Small intestine (tissue), 7 donors: ENCODE measurements around the gene SMYD3. TPM values are rescaled to one million over a fixed set of nuclear protein-coding genes. Genes with fewer than 3 reads are reported as not detected.
A peak's percentile ranks its signal among the peaks of the same experiment; 100 is the strongest.
"Not testable (repeated sequence)": the region's sequence is repeated elsewhere in the genome, so short reads cannot be mapped to it uniquely, and the experiment has no call there.

Source experiments
- DNase-seq, 2 donors: peaks; one replicate each; pipeline versions ENCODE4 v3.0.0 to v3.0.0-alpha.2; 2013
- FAIRE-seq: peaks from 2 replicates; lab custom pipeline; 2012; peaks lifted over from hg19 to GRCh38; lab: Jason Lieb, UNC
- H3K27ac ChIP-seq, 3 donors: one replicate each; pipeline ENCODE4 v1.5.1; 2013; ENCODE audit warnings: low read length in 2 of 3, mild to moderate bottlenecking in 2 of 3, control low read depth in 1 of 3, inconsistent platforms in 1 of 3, low read depth in 1 of 3, moderate library complexity in 1 of 3
- H3K27me3 ChIP-seq, 3 donors: one replicate each; pipeline ENCODE4 v1.6.1; 2013; ENCODE audit warnings: low read length in 3 of 3, inconsistent platforms in 1 of 3; ENCODE audit not compliant: control insufficient read depth in 3 of 3, insufficient read depth in 3 of 3
- H3K36me3 ChIP-seq, 3 donors: one replicate each; pipeline ENCODE4 v1.6.1; 2013; ENCODE audit warnings: low read length in 3 of 3, inconsistent platforms in 1 of 3, low read depth in 1 of 3, mild to moderate bottlenecking in 1 of 3, moderate library complexity in 1 of 3; ENCODE audit not compliant: control insufficient read depth in 3 of 3, insufficient read depth in 2 of 3
- H3K4me1 ChIP-seq, 3 donors: one replicate each; pipeline ENCODE4 v1.6.1; 2013; ENCODE audit warnings: low read length in 2 of 3, inconsistent platforms in 1 of 3, low read depth in 1 of 3, mild to moderate bottlenecking in 1 of 3, moderate library complexity in 1 of 3; ENCODE audit not compliant: control insufficient read depth in 3 of 3, insufficient read depth in 2 of 3
- H3K4me3 ChIP-seq, 3 donors: one replicate each; pipeline ENCODE4 v1.5.1; 2013; ENCODE audit warnings: low read length in 3 of 3, control low read depth in 1 of 3, inconsistent platforms in 1 of 3, low read depth in 1 of 3, mild to moderate bottlenecking in 1 of 3, moderate library complexity in 1 of 3
- H3K9me3 ChIP-seq, 2 donors: one replicate each; pipeline ENCODE4 v1.6.1; 2013; ENCODE audit warnings: low read depth in 1 of 2, low read length in 1 of 2; ENCODE audit not compliant: control insufficient read depth in 2 of 2, insufficient read depth in 1 of 2
- WGBS, 3 donors: extraction: QIAGEN DNeasy Blood & Tissue Kit; methylation state at CpG; one replicate each; pipeline ENCODE4 v1.1.7; 2013; 5-methylcytosine and 5-hydroxymethylcytosine counted together
- polyA plus RNA-seq, 4 donors: library from polyadenylated mRNA; stranded (reverse) in 3 of 4; unstranded in 1 of 4; fragments of 200-250 nt in 3 of 4; fragments of 120-200 nt in 1 of 4; gene quantifications; one replicate each; pipeline versions ENCODE4 v1.2.1 to v1.2.3, GENCODE V29; 2013
- donor health status: healthy with polysubstance abuse.
- donor health status: control.
- donor health status: control.
- donor health status: Bipolar disorder and iron deficiency.
- donor health status: healthy.

SMYD3 gene
- polyA plus RNA-seq, 4 donors, result 5.4 to 10.1 (median 8.5) TPM

GRCh38 chr1:245823408-245824147 lies 683.5 kb downstream of the SMYD3 start:
- Histone ChIP-seq H3K9me3 (no peaks in the 10 kb centered on the region), H3K27me3 (no peaks in the 10 kb centered on the region), H3K4me3 (no peak overlapping the region), H3K36me3 (no peaks in the 10 kb centered on the region), H3K4me1 (no peaks in the 10 kb centered on the region), H3K27ac (no peak overlapping the region)
- FAIRE-seq, result no peak
- WGBS, 3 donors, result 92 to 95% (median 93%) methylated on average over 13 of the region's 13 CpGs
- no peak for DNase-seq

- H3K36me3 ChIP-seq, result no peaks in the 10 kb centered on the region
- no peaks in the 10 kb centered on the region for H3K27me3 ChIP-seq
- 90 to 94% (median 91%) methylated on average over 11 of the region's 11 CpGs for whole genome bisulfite sequencing, 3 donors
- no peak overlapping the region for H3K27ac ChIP-seq
- H3K4me1 ChIP-seq, result no peaks in the 10 kb centered on the region
- no peak for FAIRE-seq
- DNase-seq, result no peak
- H3K9me3 ChIP-seq, result no peaks in the 10 kb centered on the region
- no peak overlapping the region for H3K4me3 ChIP-seq
These were observed 684.1 kb downstream of the SMYD3 start for GRCh38 chr1:245822996-245823395.

DNA sequence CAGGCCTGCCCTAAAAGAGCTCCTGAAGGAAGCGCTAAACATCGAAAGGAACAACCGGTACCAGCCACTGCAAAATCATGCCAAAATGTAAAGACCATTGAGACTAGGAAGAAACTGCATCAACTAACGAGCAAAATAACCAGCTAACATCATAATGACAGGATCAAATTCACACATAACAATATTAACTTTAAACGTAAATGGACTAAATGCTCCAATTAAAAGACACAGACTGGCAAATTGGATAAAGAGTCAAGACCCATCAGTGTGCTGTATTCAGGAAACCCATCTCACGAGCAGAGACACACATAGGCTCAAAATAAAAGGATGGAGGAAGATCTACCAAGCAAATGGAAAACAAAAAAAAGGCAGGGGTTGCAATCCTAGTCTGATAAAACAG lies 688.7 kb downstream of the SMYD3 start:
- not testable (repeated sequence) for H3K36me3 ChIP-seq, DNase-seq, H3K27ac ChIP-seq, FAIRE-seq, H3K4me3 ChIP-seq, H3K27me3 ChIP-seq, H3K4me1 ChIP-seq, H3K9me3 ChIP-seq
- 80 to 100% (median 92%) methylated on average over 3 to 5 of the region's 6 CpGs for WGBS, 3 donors

DNA sequence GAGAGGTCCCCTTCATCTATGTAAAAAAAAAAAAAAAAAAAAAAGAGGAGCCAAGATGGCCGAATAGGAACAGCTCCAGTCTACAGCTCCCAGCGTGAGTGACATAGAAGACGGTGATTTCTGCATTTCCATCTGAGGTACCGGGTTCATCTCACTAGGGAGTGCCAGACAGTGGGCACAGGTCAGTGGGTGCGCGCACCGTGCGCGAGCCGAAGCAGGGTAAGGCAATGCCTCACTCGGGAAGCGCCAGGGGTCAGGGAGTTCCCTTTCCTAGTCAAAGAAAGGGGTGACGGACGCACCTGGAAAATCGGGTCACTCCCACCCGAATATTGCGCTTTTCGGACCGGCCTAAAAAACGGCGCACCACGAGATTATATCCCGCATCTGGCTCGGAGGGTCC lies 690.6 kb downstream of the SMYD3 start:
- not testable (repeated sequence) for H3K27me3 ChIP-seq, FAIRE-seq, H3K4me1 ChIP-seq, H3K36me3 ChIP-seq, DNase-seq, H3K9me3 ChIP-seq, H3K4me3 ChIP-seq, H3K27ac ChIP-seq
- 94 to 96% (median 96%) methylated on average over 23 to 24 of the region's 24 CpGs for WGBS, 3 donors

DNA sequence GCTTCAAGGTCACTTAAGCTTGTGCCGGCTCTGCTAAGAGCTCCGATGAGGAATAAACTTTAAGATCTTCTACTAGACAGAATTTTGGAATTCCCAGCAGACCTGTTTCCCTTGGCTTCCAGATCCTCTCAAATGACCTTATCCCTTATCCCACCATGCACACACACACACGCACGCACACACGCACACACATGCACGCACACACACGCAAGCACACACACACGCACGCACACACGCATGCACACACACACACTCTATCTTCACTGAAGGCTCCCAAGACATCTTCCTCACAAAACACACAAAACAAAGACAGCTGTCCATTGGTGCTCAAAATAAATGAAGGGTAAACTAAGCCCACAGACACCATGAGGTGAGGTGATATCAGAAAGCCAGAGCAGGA lies 692.4 kb downstream of the SMYD3 start:
- Histone ChIP-seq H3K4me3 (no peak overlapping the region), H3K27me3 (no peaks in the 10 kb centered on the region), H3K4me1 (peaks cover 0 to 8% (median 0%) of the 10 kb centered on the region in 3 donors), H3K36me3 (no peaks in the 10 kb centered on the region), H3K9me3 (no peaks in the 10 kb centered on the region), H3K27ac (no peak overlapping the region)
- FAIRE-seq (no peak), DNase-seq (no peak)
- 79 to 87% (median 86%) methylated on average over 10 of the region's 10 CpGs for WGBS, 3 donors

GRCh38 chr1:245812278-245812677 lies 694.8 kb downstream of the SMYD3 start:
- FAIRE-seq (no peak), DNase-seq (no peak)
- H3K27ac ChIP-seq, result no peak overlapping the region
- 87 to 94% (median 93%) methylated on average over 6 of the region's 6 CpGs for WGBS, 3 donors
- no peaks in the 10 kb centered on the region for H3K27me3 ChIP-seq
- H3K4me1 ChIP-seq, result peaks cover 0 to 12% (median 0%) of the 10 kb centered on the region in 3 donors
- no peak overlapping the region for H3K4me3 ChIP-seq
- no peaks in the 10 kb centered on the region for H3K36me3 ChIP-seq
- H3K9me3 ChIP-seq, result no peaks in the 10 kb centered on the region

DNA sequence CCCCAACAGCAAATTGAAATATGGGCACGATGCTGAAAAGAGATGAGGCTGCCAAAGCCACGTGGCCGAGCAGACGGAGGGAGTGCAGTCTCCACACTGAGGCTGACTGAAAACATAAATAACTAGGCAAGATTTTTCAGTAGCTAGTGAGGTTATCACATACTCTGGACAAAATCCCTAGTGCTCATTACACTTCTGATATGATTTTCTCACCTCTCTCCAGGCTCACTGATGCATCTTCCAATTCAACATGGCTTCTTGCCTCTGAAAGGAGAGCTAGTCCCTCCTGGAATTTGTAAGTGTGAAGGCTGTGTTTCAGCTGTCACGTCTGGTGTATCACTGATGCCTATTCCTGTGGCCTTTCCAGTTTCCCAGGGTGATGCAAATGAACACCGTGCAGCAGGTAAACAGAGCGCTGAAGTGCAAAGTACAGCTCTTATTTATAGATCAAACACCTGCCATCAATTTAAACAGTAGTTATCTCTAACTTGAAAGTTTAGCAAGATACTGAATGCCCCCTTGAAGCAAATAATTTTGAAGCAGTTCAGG lies 696.2 kb downstream of the SMYD3 start:
- H3K27ac ChIP-seq, result peak overlapping the region in 1 of 3 donors; percentile 27
- 11 to 39% (median 24%) methylated on average over 7 of the region's 7 CpGs for WGBS, 3 donors

GRCh38 chr1:245810181-245810769 lies 696.8 kb downstream of the SMYD3 start:
- no peaks in the 10 kb centered on the region for H3K36me3 ChIP-seq
- FAIRE-seq, result no peak
- no peaks in the 10 kb centered on the region for H3K27me3 ChIP-seq
- H3K27ac ChIP-seq, result peak overlapping the region in 1 of 3 donors; percentile 27
- no peak for DNase-seq
- WGBS, 3 donors, result 47 to 67% (median 57%) methylated on average over 6 of the region's 6 CpGs
- H3K9me3 ChIP-seq, result no peaks in the 10 kb centered on the region
- peaks cover 0 to 12% (median 0%) of the 10 kb centered on the region in 3 donors for H3K4me1 ChIP-seq
- no peak overlapping the region for H3K4me3 ChIP-seq

More for the DNA sequence above, 696.2 kb downstream of the SMYD3 start:
- DNase-seq (peak; percentile 63 to 65), FAIRE-seq (no peak)
- Histone ChIP-seq H3K9me3 (no peaks in the 10 kb centered on the region), H3K27me3 (no peaks in the 10 kb centered on the region), H3K4me1 (peaks cover 0 to 12% (median 0%) of the 10 kb centered on the region in 3 donors), H3K4me3 (no peak overlapping the region), H3K36me3 (no peaks in the 10 kb centered on the region)
